IMR-90 (cell line): ENCODE data around the gene TNNC1. TPM values are rescaled to one million over a fixed set of nuclear protein-coding genes. Genes with fewer than 3 reads are reported as not detected.

Experiments
- ATAC-seq: fragments of 200-7000 bp; cut with Tn5 transposase; 2 replicates; pipeline ENCODE4 v1.9.1; 2020; ENCODE audit warnings: low read depth, mild to moderate bottlenecking, moderate library complexity
- BruUV-seq: library from RNA; stranded (reverse); fragments of 400-500 nt; replicated peaks from 2 replicates; lab custom pipeline; 2021; lab: Mats Ljungman, UMichigan
- CTCF ChIA-PET: fragments of 300-600 bp; formaldehyde crosslinking; extraction: SDS; loops from one replicate; lab custom pipeline; 2021; ENCODE audit warnings: antibody characterized with exemption; lab: Yijun Ruan, JAX
- POLR2A ChIA-PET: fragments of 300-600 bp; sonication (Branson Sonifier 250); formaldehyde crosslinking; loops from one replicate; lab custom pipeline; 2022; ENCODE audit warnings: antibody characterized with exemption; ENCODE audit not compliant: unreplicated experiment; lab: Charles Lee
- DNase-seq: peaks from one replicate; pipeline ENCODE4 v3.0.0; 2013
- H2AFZ ChIP-seq: replicated peaks from 2 replicates; pipeline ENCODE3; 2013; ENCODE audit warnings: low read length, mild to moderate bottlenecking; ENCODE audit not compliant: poor library complexity
- H2AK5ac ChIP-seq: 2 replicates; pipeline ENCODE4 v1.6.1; 2013; ENCODE audit warnings: low read depth, low read length, inconsistent platforms
- H2AK9ac ChIP-seq: replicated peaks from 2 replicates; pipeline ENCODE3; 2013; ENCODE audit warnings: mild to moderate bottlenecking, low read depth, low read length, moderate library complexity; ENCODE audit not compliant: poor library complexity
- H2BK120ac ChIP-seq: 2 replicates; pipeline ENCODE4 v1.6.1; 2013; ENCODE audit warnings: low read depth, low read length, inconsistent platforms
- H2BK15ac ChIP-seq: 3 replicates; pipeline ENCODE4 v1.6.1; 2013; ENCODE audit warnings: low read depth, low read length, inconsistent platforms
- H2BK20ac ChIP-seq: 2 replicates; pipeline ENCODE4 v1.6.1; 2013; ENCODE audit warnings: low read depth, mild to moderate bottlenecking, inconsistent platforms, low read length, moderate library complexity
- H2BK5ac ChIP-seq: 2 replicates; pipeline ENCODE4 v1.6.1; 2013; ENCODE audit warnings: mild to moderate bottlenecking, low read depth, low read length, inconsistent platforms; ENCODE audit not compliant: poor library complexity, severe bottlenecking
- H3K14ac ChIP-seq: replicated peaks from 2 replicates; pipeline ENCODE4 v1.6.1; 2013; ENCODE audit warnings: low read depth, low read length, inconsistent platforms
- H3K18ac ChIP-seq: 2 replicates; pipeline ENCODE4 v1.6.1; 2013; ENCODE audit warnings: low read depth, low read length, control low read depth
- H3K23ac ChIP-seq: 2 replicates; pipeline ENCODE4 v1.6.1; 2013; ENCODE audit warnings: low read depth, low read length, inconsistent platforms
- H3K27ac ChIP-seq: 2 replicates; pipeline ENCODE4 v1.5.1; 2013; ENCODE audit warnings: mild to moderate bottlenecking, control low read depth, low read length; ENCODE audit not compliant: insufficient read depth
- H3K27me3 ChIP-seq: 2 replicates; pipeline ENCODE4 v1.6.1; 2013; ENCODE audit warnings: low read length; ENCODE audit not compliant: control insufficient read depth, insufficient read depth
- H3K36me3 ChIP-seq: 2 replicates; pipeline ENCODE4 v1.6.1; 2013; ENCODE audit warnings: low read length, mixed read lengths; ENCODE audit not compliant: control insufficient read depth, insufficient read depth
- H3K4ac ChIP-seq: 2 replicates; pipeline ENCODE4 v1.6.1; 2013; ENCODE audit warnings: low read depth, low read length, inconsistent platforms
- H3K4me1 ChIP-seq: 2 replicates; pipeline ENCODE4 v1.6.1; 2013; ENCODE audit warnings: low read length, mixed read lengths; ENCODE audit not compliant: control insufficient read depth, insufficient read depth
- H3K4me2 ChIP-seq: 2 replicates; pipeline ENCODE4 v1.6.1; 2013; ENCODE audit warnings: low read depth, mild to moderate bottlenecking, control low read depth, low read length, moderate library complexity
- H3K4me3 ChIP-seq: 2 replicates; pipeline ENCODE4 v1.5.1; 2013; ENCODE audit warnings: low read depth, mild to moderate bottlenecking, control low read depth, low read length, moderate library complexity; ENCODE audit not compliant: insufficient read depth
- H3K56ac ChIP-seq: 2 replicates; pipeline ENCODE4 v1.6.1; 2013; ENCODE audit warnings: low read length, inconsistent platforms; ENCODE audit not compliant: insufficient read depth; ENCODE audit errors: extremely low read depth
- H3K79me1 ChIP-seq, 2 experiments: 2 replicates each; pipeline ENCODE4 v1.6.1; 2013; ENCODE audit warnings: low read length in 2 of 2, inconsistent platforms in 1 of 2, low read depth in 1 of 2
- H3K9ac ChIP-seq: 2 replicates; pipeline ENCODE4 v1.6.1; 2013; ENCODE audit warnings: low read depth, low read length, control low read depth
- H3K9me1 ChIP-seq: 2 replicates; pipeline ENCODE4 v1.6.1; 2013; ENCODE audit warnings: low read length, inconsistent platforms; ENCODE audit not compliant: insufficient read depth
- H3K9me3 ChIP-seq: 2 replicates; pipeline ENCODE4 v1.6.1; 2013; ENCODE audit warnings: low read length; ENCODE audit not compliant: control insufficient read depth, insufficient read depth
- H4K20me1 ChIP-seq: 2 replicates; pipeline ENCODE4 v1.6.1; 2013; ENCODE audit warnings: low read length, inconsistent platforms; ENCODE audit not compliant: insufficient read depth
- H4K5ac ChIP-seq: 2 replicates; pipeline ENCODE4 v1.6.1; 2013; ENCODE audit warnings: mild to moderate bottlenecking, low read depth, low read length, control low read depth
- H4K8ac ChIP-seq, 2 experiments: 2 replicates each; pipeline ENCODE4 v1.6.1; 2013; ENCODE audit warnings: low read depth in 2 of 2, low read length in 2 of 2, control low read depth in 1 of 2, inconsistent platforms in 1 of 2
- H4K91ac ChIP-seq: 2 replicates; pipeline ENCODE4 v1.6.1; 2013; ENCODE audit warnings: low read depth, low read length, inconsistent platforms; ENCODE audit not compliant: insufficient read depth
- BHLHE40 ChIP-seq: fragments of 150-350 bp; IDR thresholded peaks from 2 replicates; pipeline ENCODE4 v1.6.1; 2016; ENCODE audit warnings: mild to moderate bottlenecking, low read depth, low read length
- CEBPB ChIP-seq: IDR thresholded peaks from 2 replicates; pipeline ENCODE4 v1.6.1; 2012; ENCODE audit warnings: low read depth, low read length, improper control_type of control experiment
- ELK1 ChIP-seq: fragments of 150-350 bp; IDR thresholded peaks from 2 replicates; pipeline ENCODE4 v1.6.1; 2016; ENCODE audit warnings: low read depth, mild to moderate bottlenecking, low read length, moderate library complexity, borderline replicate concordance
- MAFK ChIP-seq: IDR thresholded peaks from 2 replicates; pipeline ENCODE4 v1.6.1; 2012; ENCODE audit warnings: low read depth, low read length, improper control_type of control experiment
- MAZ ChIP-seq: IDR thresholded peaks from 2 replicates; pipeline ENCODE4 v1.6.1; 2012; ENCODE audit warnings: low read depth, mild to moderate bottlenecking, low read length, improper control_type of control experiment, moderate library complexity, borderline replicate concordance
- NFE2L2 ChIP-seq: fragments of 150-350 bp; IDR thresholded peaks from 2 replicates; pipeline ENCODE4 v1.6.1; 2016; ENCODE audit warnings: low read depth, mild to moderate bottlenecking, low read length
- RFX5 ChIP-seq: IDR thresholded peaks from 2 replicates; pipeline ENCODE4 v1.8.0; 2012; ENCODE audit warnings: low read depth, mild to moderate bottlenecking, low read length, moderate library complexity
- SMC3 ChIP-seq: fragments of 150-350 bp; IDR thresholded peaks from 2 replicates; pipeline ENCODE4 v1.6.1; 2016; ENCODE audit warnings: low read depth, mild to moderate bottlenecking, antibody characterized with exemption, low read length, moderate library complexity
- USF2 ChIP-seq: fragments of 150-350 bp; IDR thresholded peaks from 2 replicates; pipeline ENCODE4 v1.6.1; 2017; ENCODE audit warnings: mild to moderate bottlenecking, antibody characterized with exemption, low read length, low read depth
- WGBS, 2 experiments: methylation state at CpG; one replicate each; pipeline versions ENCODE4 v1.1.5 to v1.1.7; 2013; ENCODE audit warnings: missing lambda C conversion rate in 2 of 2; ENCODE audit not compliant: insufficient read length in 1 of 2; ENCODE audit errors: extremely low coverage in 2 of 2; 5-methylcytosine and 5-hydroxymethylcytosine counted together
- dilution Hi-C: fragments of 300-500 bp; cut with HindIII; formaldehyde crosslinking; loops from one replicate; pipeline ENCODE4 v1.14.3; 2018; ENCODE audit warnings: low sequenced_read_pairs; ENCODE audit not compliant: unreplicated experiment
- in situ Hi-C: fragments of 300-500 bp; cut with MboI; formaldehyde crosslinking; loops from 3 replicates; pipeline ENCODE4 v1.14.3; 2019; ENCODE audit warnings: low sequenced_read_pairs, inconsistent platforms, mixed read lengths
- intact Hi-C: fragments of 100-400 bp; cut with micrococcal nuclease; formaldehyde crosslinking; loops from 2 replicates; pipeline ENCODE4 v1.10.0; 2022
- polyA plus RNA-seq, 3 experiments: library from polyadenylated mRNA; depleted of rRNA; stranded (reverse); fragments of >200 nt; gene quantifications; 2 replicates each; pipeline ENCODE4 v1.2.3, GENCODE V29; 2012; ENCODE audit warnings: low replicate concordance in 1 of 3
- total RNA-seq: library from RNA; depleted of rRNA; stranded (reverse); fragments of >200 nt; gene quantifications from 2 replicates; pipeline ENCODE4 v1.2.3, GENCODE V29; 2012

TNNC1 gene
- total and polyA plus RNA-seq, 2 of the 4 experiments (the other 2 are of a cell fraction): 1.3 to 4.6 TPM

GRCh38 chr3:52402101-52402521 is 51.7 kb downstream of the TNNC1 start:
- Histone ChIP-seq H3K36me3 (peaks cover 62% of the 10 kb centered on the region), H2BK15ac (no peak overlapping the region), H2AK9ac (no peak overlapping the region), H3K4me3 (no peak overlapping the region), H3K4me2 (no peak overlapping the region), H3K9ac (no peak overlapping the region), H3K23ac (no peak overlapping the region), H2BK20ac (no peak overlapping the region), H3K4me1 (no peaks in the 10 kb centered on the region), H4K20me1 (no peaks in the 10 kb centered on the region; the same call in 1 of the 2 replicates), H3K27ac (no peak overlapping the region), H3K18ac (no peak overlapping the region), H3K9me3 (no peaks in the 10 kb centered on the region), H3K4ac (no peak overlapping the region), H4K91ac (no peak overlapping the region), H3K56ac (no peak overlapping the region), H2AFZ (peak overlapping the region; percentile 8), H3K9me1 (0 out of 2 replicates have a peak, but pooled peaks cover 6% of the 10 kb centered on the region), H4K8ac (no peak overlapping the region), H4K5ac (no peak overlapping the region), H3K27me3 (no peaks in the 10 kb centered on the region), H2AK5ac (no peak overlapping the region), H2BK120ac (no peak overlapping the region), H3K79me1 (peaks cover 3 to 11% of the 10 kb centered on the region in 2 experiments), H2BK5ac (no peak overlapping the region), H3K14ac (no peak overlapping the region)
- intact Hi-C loops: no loop called here
- no peak for DNase-seq
- no peak for TF ChIP-seq CEBPB
- TF ChIP-seq NFE2L2: no peak
- no peak for TF ChIP-seq RFX5
- no peak for TF ChIP-seq SMC3
- no peak for TF ChIP-seq USF2
- no peak for TF ChIP-seq BHLHE40
- TF ChIP-seq MAZ: no peak
- no peak for TF ChIP-seq MAFK
- no peak for TF ChIP-seq ELK1
- in situ Hi-C loops: no loop called here
- 60% methylated on average over 1 of the region's 16 CpGs; no CpG with 5 or more reads in 1 of the 2 experiments for WGBS, 2 experiments
- TSS peak; percentile 77 for BruUV-seq
- dilution Hi-C loops: no loop called here
- ATAC-seq: no peak
- ChIA-PET CTCF (no interaction called here), POLR2A (no interaction called here)
